ENCODE results near the gene ALDH16A1. TPM values are rescaled to one million over a fixed set of nuclear protein-coding genes. Genes with fewer than 3 reads are reported as not detected.
A peak's percentile ranks its signal among the peaks of the same experiment; 100 is the strongest.

The ALDH16A1 gene
- polyA plus RNA-seq, 1 donor (not counting 4 experiments of a cell fraction or from before 2014, with no cell fraction given) = 7.1 TPM

GRCh38 chr19:49408816-49409440 lies 44.1 kb upstream of the ALDH16A1 start:
- Histone ChIP-seq H3K9ac (ENCODE audit: control insufficient read depth, extremely low read depth, insufficient read depth, low read length) (no peak overlapping the region), H3K9me3 (ENCODE audit: control insufficient read depth, low read depth, low read length) (no peaks in the 10 kb centered on the region), H3K4me2 (ENCODE audit: control insufficient read depth, extremely low read depth, insufficient read depth, low read depth, low read length) (no peak overlapping the region), H4K20me1 (ENCODE audit: control insufficient read depth, extremely low read depth, insufficient read depth, low read length) (no peaks in the 10 kb centered on the region), H2AFZ (ENCODE audit: control insufficient read depth, low read length) (peak overlapping the region; percentile 31), H3K4me3 (ENCODE audit: control insufficient read depth in 2 of 3, extremely low read depth in 1 of 3, insufficient read depth in 2 of 3, low read depth in 1 of 3, low read length in 3 of 3) (no peak overlapping the region), H3K27me3 (ENCODE audit: control insufficient read depth, extremely low read depth, insufficient read depth, low read length) (no peaks in the 10 kb centered on the region), H3K27ac (ENCODE audit: control insufficient read depth, insufficient read depth, low read length) (no peak overlapping the region), H3K9me1 (ENCODE audit: control insufficient read depth, extremely low read depth, insufficient read depth, low read length) (no peaks in the 10 kb centered on the region), H3K4me1 (ENCODE audit: control insufficient read depth, extremely low read depth, insufficient read depth, low read length) (peaks cover 6% of the 10 kb centered on the region), H3K79me2 (ENCODE audit: control insufficient read depth, insufficient read depth, low read length) (no peaks in the 10 kb centered on the region), H3K36me3 (ENCODE audit: control insufficient read depth in 2 of 2, extremely low read depth in 1 of 2, insufficient read depth in 2 of 2, low read length in 2 of 2) (no peaks in the 10 kb centered on the region)
- FAIRE-seq = no peak
- DNase-seq (ENCODE audit: low read depth, low spot score) = no peak
- dilution Hi-C loops (cut with MboI; ENCODE audit: extremely low pct_ligation_motif_present, low sequenced_read_pairs) = no loop called here
- TF ChIP-seq EZH2 (IDR thresholded peaks at IDR 0.05; ENCODE audit: low read length) (no peak), CTCF (optimal IDR thresholded peaks at IDR 0.05 in 1 of 3, IDR thresholded peaks at IDR 0.05 in 1 of 3, conservative IDR thresholded peaks at IDR 0.05 in 1 of 3; ENCODE audit: extremely low read depth in 1 of 3, insufficient read depth in 2 of 3, low read length in 3 of 3) (no peak)

- Histone ChIP-seq H3K79me2 (ENCODE audit: control insufficient read depth, insufficient read depth, low read length) (no peaks in the 10 kb centered on the region), H2AFZ (ENCODE audit: control insufficient read depth, low read length) (no peak overlapping the region), H3K4me3 (ENCODE audit: control insufficient read depth in 2 of 3, extremely low read depth in 1 of 3, insufficient read depth in 2 of 3, low read depth in 1 of 3, low read length in 3 of 3) (no peak overlapping the region), H3K27ac (ENCODE audit: control insufficient read depth, insufficient read depth, low read length) (no peak overlapping the region), H3K4me2 (ENCODE audit: control insufficient read depth, extremely low read depth, insufficient read depth, low read depth, low read length) (no peak overlapping the region), H3K9me3 (ENCODE audit: control insufficient read depth, low read depth, low read length) (no peaks in the 10 kb centered on the region), H3K9ac (ENCODE audit: control insufficient read depth, extremely low read depth, insufficient read depth, low read length) (no peak overlapping the region), H3K27me3 (ENCODE audit: control insufficient read depth, extremely low read depth, insufficient read depth, low read length) (no peaks in the 10 kb centered on the region), H3K9me1 (ENCODE audit: control insufficient read depth, extremely low read depth, insufficient read depth, low read length) (no peaks in the 10 kb centered on the region), H3K4me1 (ENCODE audit: control insufficient read depth, extremely low read depth, insufficient read depth, low read length) (peaks cover 6% of the 10 kb centered on the region), H3K36me3 (ENCODE audit: control insufficient read depth in 2 of 2, extremely low read depth in 1 of 2, insufficient read depth in 2 of 2, low read length in 2 of 2) (no peaks in the 10 kb centered on the region), H4K20me1 (ENCODE audit: control insufficient read depth, extremely low read depth, insufficient read depth, low read length) (no peaks in the 10 kb centered on the region)
- no peak for TF ChIP-seq EZH2 (IDR thresholded peaks at IDR 0.05; ENCODE audit: low read length)
- no peak for TF ChIP-seq CTCF (optimal IDR thresholded peaks at IDR 0.05 in 1 of 3, IDR thresholded peaks at IDR 0.05 in 1 of 3, conservative IDR thresholded peaks at IDR 0.05 in 1 of 3; ENCODE audit: extremely low read depth in 1 of 3, insufficient read depth in 2 of 3, low read length in 3 of 3)
- no peak for DNase-seq (ENCODE audit: low read depth, low spot score)
- dilution Hi-C loops (cut with MboI; ENCODE audit: extremely low pct_ligation_motif_present, low sequenced_read_pairs) = no loop called here
- no peak for FAIRE-seq
Observed at GRCh38 chr19:49409441-49410029, 43.5 kb upstream of the ALDH16A1 start.
